22Rv1 (cell line): Measurements from ENCODE around the gene PTH2R.

ENCODE experiments used
- ZFX ChIP-seq: fragments of 450-650 bp; IDR thresholded peaks from 2 replicates; pipeline ENCODE4 v1.6.1; 2017; ENCODE audit warnings: antibody characterized with exemption, borderline replicate concordance
- TF ChIP-seq, protein P1 (sequence below): fragments of 450-650 bp; IDR thresholded peaks from 2 replicates; pipeline ENCODE4 v1.5.1; 2017; ENCODE audit warnings: mild to moderate bottlenecking

DNA sequence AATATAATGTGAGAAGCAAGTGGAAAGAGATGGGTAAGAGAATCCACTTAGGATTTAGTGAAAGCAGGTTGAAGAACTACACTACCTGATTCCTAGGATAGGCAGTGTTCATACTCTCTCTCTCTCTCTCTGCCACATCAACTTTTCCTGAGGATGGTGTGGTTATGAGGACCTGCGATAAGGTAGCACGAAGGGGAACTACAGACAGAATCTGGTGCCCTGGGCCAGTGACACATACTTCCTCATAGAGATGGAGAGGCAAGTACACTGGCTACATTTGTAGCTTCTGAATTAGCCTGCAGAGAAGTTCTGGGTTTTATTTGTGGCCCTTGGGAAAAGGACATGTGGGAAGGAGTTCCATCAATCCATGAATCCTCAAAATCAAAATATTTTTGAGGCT, 44.5 kb downstream of the PTH2R start:
- TF ChIP-seq, protein P1, sequence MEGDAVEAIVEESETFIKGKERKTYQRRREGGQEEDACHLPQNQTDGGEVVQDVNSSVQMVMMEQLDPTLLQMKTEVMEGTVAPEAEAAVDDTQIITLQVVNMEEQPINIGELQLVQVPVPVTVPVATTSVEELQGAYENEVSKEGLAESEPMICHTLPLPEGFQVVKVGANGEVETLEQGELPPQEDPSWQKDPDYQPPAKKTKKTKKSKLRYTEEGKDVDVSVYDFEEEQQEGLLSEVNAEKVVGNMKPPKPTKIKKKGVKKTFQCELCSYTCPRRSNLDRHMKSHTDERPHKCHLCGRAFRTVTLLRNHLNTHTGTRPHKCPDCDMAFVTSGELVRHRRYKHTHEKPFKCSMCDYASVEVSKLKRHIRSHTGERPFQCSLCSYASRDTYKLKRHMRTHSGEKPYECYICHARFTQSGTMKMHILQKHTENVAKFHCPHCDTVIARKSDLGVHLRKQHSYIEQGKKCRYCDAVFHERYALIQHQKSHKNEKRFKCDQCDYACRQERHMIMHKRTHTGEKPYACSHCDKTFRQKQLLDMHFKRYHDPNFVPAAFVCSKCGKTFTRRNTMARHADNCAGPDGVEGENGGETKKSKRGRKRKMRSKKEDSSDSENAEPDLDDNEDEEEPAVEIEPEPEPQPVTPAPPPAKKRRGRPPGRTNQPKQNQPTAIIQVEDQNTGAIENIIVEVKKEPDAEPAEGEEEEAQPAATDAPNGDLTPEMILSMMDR = no peak
- TF ChIP-seq ZFX = no peak
